ENCODE measurements around the gene KRTAP1-3. TPM values are rescaled to one million over a fixed set of nuclear protein-coding genes. Genes with fewer than 3 reads are reported as not detected.
"Not testable (repeated sequence)": the region's sequence is repeated elsewhere in the genome, so short reads cannot be mapped to it uniquely, and the experiment has no call there.

The KRTAP1-3 gene
- total and polyA plus RNA-seq, 8 donors: not detected

GRCh38 chr17:41058741-41059140 is 24.1 kb upstream of the KRTAP1-3 start:
- no peak for DNase-seq

GRCh38 chr17:41057547-41057946 is 22.9 kb upstream of the KRTAP1-3 start:
- Histone ChIP-seq H3K36me3 (no peaks in the 10 kb centered on the region), H3K4me3 (no peak overlapping the region), H3K4me1 (no peaks in the 10 kb centered on the region), H3K27me3 (peaks cover 0 to 30% of the 10 kb centered on the region in 2 donors), H3K27ac (no peak overlapping the region), H3K9me3 (no peaks in the 10 kb centered on the region)
- no peak for TF ChIP-seq CTCF (IDR thresholded peaks at IDR 0.05)
- ATAC-seq: no peak
- intact Hi-C loops (cut with DNase I): no loop called here
- DNase-seq: no peak

More at GRCh38 chr17:41058741-41059140, 24.1 kb upstream of the KRTAP1-3 start:
- Histone ChIP-seq H3K9me3 (no peaks in the 10 kb centered on the region), H3K27ac (no peak overlapping the region), H3K36me3 (no peaks in the 10 kb centered on the region), H3K4me3 (no peak overlapping the region), H3K27me3 (peaks cover 0 to 30% of the 10 kb centered on the region in 2 donors), H3K4me1 (no peaks in the 10 kb centered on the region)
- intact Hi-C loops (cut with DNase I): no loop called here
- ATAC-seq: no peak
- TF ChIP-seq CTCF (IDR thresholded peaks at IDR 0.05): no peak

DNA sequence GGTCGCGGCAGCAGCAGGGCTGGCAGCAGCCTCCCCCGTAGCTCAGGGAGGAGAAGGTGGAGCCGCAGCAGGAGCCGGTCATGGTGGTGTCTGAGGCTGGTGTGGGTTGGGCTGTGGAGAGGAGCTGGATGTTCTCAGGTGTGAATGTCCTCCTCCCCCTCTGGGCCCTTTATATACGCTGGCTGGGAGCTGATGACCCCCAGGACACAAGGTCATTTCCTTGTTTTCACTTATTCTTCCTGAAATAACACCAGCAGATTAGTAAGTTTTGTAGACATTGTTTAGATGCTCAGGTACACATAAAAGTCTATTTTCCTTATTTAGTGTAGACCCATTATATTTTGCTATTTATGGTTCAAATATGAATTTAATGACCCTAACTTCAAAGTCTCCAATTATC is 20.5 kb upstream of the KRTAP1-3 start, which contains the start of gene KRTAP2-2:
Gene KRTAP2-2, minus strand, starts transcription at position 101 of the 400 bp plus-strand sequence. Its CDS starts 19 bp downstream, at position 82.
- H3K27me3 ChIP-seq: peaks cover 0 to 25% of the 10 kb centered on the region in 2 donors

DNA sequence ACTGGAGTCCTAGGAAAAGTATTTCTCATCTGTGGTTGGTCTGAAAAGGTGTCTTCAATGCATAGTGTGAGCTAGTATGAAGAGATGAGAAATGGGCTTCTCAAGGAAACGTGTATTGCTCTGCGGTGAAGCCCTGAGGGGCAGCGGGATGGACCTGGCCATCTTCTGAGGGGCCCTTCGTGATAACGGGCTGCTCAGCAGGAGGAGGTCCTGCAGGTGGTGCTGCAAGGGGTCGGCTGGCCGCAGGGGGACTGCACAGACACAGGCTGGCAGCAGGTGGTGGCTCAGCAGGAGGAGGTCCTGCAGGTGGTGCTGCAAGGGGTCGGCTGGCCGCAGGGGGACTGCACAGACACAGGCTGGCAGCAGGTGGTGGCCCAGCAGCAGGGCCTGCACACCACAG is 19.9 kb upstream of the KRTAP1-3 start:
- H3K9me3 ChIP-seq; H3K4me1 ChIP-seq; H3K36me3 ChIP-seq; DNase-seq; H3K27ac ChIP-seq; ATAC-seq; intact Hi-C loops (cut with DNase I); H3K4me3 ChIP-seq: not testable (repeated sequence)
- peaks cover 0 to 29% of the 10 kb centered on the region in 2 donors for H3K27me3 ChIP-seq

More for the DNA sequence above, 20.5 kb upstream of the KRTAP1-3 start, which contains the start of gene KRTAP2-2:
- H3K4me1 ChIP-seq; ATAC-seq; H3K27ac ChIP-seq; intact Hi-C loops (cut with DNase I); H3K4me3 ChIP-seq; DNase-seq; H3K9me3 ChIP-seq; H3K36me3 ChIP-seq: not testable (repeated sequence)

- DNase-seq (no peak), ATAC-seq (no peak)
- intact Hi-C loops (cut with DNase I): no loop called here
- no peak overlapping the region for H3K27ac ChIP-seq
- no peak for TF ChIP-seq CTCF (IDR thresholded peaks at IDR 0.05)
- no peaks in the 10 kb centered on the region for H3K36me3 ChIP-seq
- peaks cover 0 to 27% of the 10 kb centered on the region in 2 donors for H3K27me3 ChIP-seq
- H3K4me1 ChIP-seq: no peaks in the 10 kb centered on the region
- no peaks in the 10 kb centered on the region for H3K9me3 ChIP-seq
- H3K4me3 ChIP-seq: no peak overlapping the region
Observed at GRCh38 chr17:41054025-41054424, 19.4 kb upstream of the KRTAP1-3 start.

DNA sequence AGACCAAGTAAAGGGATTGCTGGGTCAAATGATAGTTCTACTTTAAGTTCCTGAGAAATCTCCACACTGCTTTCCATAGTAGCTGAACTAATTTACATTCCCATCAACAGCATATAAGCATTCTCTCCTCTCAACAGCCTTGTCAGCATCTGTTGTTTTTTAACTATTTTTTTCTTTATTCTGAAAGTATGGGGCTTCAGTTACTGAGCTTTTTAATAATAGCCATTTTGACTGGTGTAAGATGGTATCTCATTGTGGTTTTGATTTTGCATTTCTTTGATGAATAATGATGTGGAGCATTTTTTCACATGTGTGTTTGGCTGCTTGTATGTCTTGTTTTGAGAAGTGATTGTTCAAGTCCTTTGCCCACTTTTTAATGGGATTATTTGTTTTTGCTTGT is 17.9 kb upstream of the KRTAP1-3 start:
- Histone ChIP-seq H3K27ac (no peak overlapping the region), H3K4me1 (no peaks in the 10 kb centered on the region), H3K9me3 (no peaks in the 10 kb centered on the region), H3K36me3 (no peaks in the 10 kb centered on the region), H3K4me3 (no peak overlapping the region), H3K27me3 (peaks cover 2 to 26% of the 10 kb centered on the region in 2 donors)
- ATAC-seq (no peak), DNase-seq (no peak)
- intact Hi-C loops (cut with DNase I): no loop called here
- no peak for TF ChIP-seq CTCF (IDR thresholded peaks at IDR 0.05)

Data from left lung (tissue), 10 donors.